ENCODE measurements around the gene RASA3. TPM values are rescaled to one million over a fixed set of nuclear protein-coding genes. Genes with fewer than 3 reads are reported as not detected.

RASA3 gene
- total and polyA plus RNA-seq, 2 of the 4 experiments (the other 2 are of a cell fraction) = 21.0 to 31.4 TPM

DNA sequence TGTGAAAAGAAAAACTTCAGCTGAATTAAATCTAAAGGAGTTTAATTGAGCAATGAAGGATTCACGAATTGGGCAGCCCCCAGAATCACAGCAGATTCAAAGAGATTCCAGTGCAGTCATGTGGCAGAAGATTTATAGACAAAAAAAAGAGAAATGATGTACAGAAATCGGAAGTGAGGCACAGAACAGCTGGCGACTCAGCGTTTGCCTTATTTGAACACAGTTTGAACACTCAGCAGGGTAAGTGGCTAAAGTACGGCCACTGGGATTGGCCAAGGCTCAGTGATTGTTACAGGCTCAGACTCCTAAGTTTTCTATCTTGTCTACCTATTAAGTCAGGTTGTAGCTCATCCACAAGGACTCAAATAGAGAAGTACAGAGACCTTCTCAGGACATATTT lies 35.0 kb upstream of the RASA3 start:
- WGBS, 2 experiments (ENCODE audit: extremely low coverage in 2 of 2, insufficient read length in 1 of 2) = 80% methylated on average over 1 of the region's 5 CpGs; no CpG with 5 or more reads in 1 of the 2 experiments
- Histone ChIP-seq H2BK120ac (ENCODE audit: low read depth, low read length) (no peak overlapping the region), H4K91ac (ENCODE audit: insufficient read depth, low read depth, low read length) (no peak overlapping the region), H3K9me3 (ENCODE audit: control insufficient read depth, insufficient read depth, low read length) (no peaks in the 10 kb centered on the region), H2BK15ac (ENCODE audit: low read depth, low read length) (no peak overlapping the region), H3K9me1 (ENCODE audit: insufficient read depth, low read length) (no peaks in the 10 kb centered on the region), H3K27ac (ENCODE audit: insufficient read depth, low read length) (no peak overlapping the region), H3K56ac (ENCODE audit: extremely low read depth, insufficient read depth, low read length) (no peak overlapping the region), H3K79me1 (ENCODE audit: low read depth in 1 of 2, low read length in 2 of 2) (no peaks in the 10 kb centered on the region), H2AK9ac (replicated peaks; ENCODE audit: low read depth, low read length, poor library complexity) (no peak overlapping the region), H2BK20ac (ENCODE audit: low read depth, low read length) (no peak overlapping the region), H2AK5ac (ENCODE audit: low read depth, low read length) (no peak overlapping the region), H3K23ac (ENCODE audit: low read depth, low read length) (no peak overlapping the region), H3K36me3 (ENCODE audit: control insufficient read depth, insufficient read depth, low read length) (no peaks in the 10 kb centered on the region), H2AFZ (replicated peaks; ENCODE audit: low read length, poor library complexity) (no peak overlapping the region), H4K20me1 (ENCODE audit: insufficient read depth, low read length) (no peaks in the 10 kb centered on the region), H3K9ac (ENCODE audit: low read depth, low read length) (no peak overlapping the region), H3K4ac (ENCODE audit: low read depth, low read length) (no peak overlapping the region), H2BK5ac (ENCODE audit: low read depth, low read length, poor library complexity, severe bottlenecking) (no peak overlapping the region), H4K5ac (ENCODE audit: low read depth, low read length) (no peak overlapping the region), H3K4me2 (ENCODE audit: low read depth, low read length) (no peak overlapping the region), H3K27me3 (ENCODE audit: control insufficient read depth, insufficient read depth, low read length) (peaks cover 35% of the 10 kb centered on the region), H3K18ac (ENCODE audit: low read depth, low read length) (no peak overlapping the region), H3K4me1 (ENCODE audit: control insufficient read depth, insufficient read depth, low read length) (no peaks in the 10 kb centered on the region; the same call in 1 of the 2 replicates), H4K8ac (ENCODE audit: low read depth in 2 of 2, low read length in 2 of 2) (no peak overlapping the region), H3K4me3 (ENCODE audit: insufficient read depth, low read depth, low read length) (no peak overlapping the region), H3K14ac (replicated peaks; ENCODE audit: low read depth, low read length) (no peak overlapping the region)
- POLR2A ChIA-PET (ENCODE audit: unreplicated experiment) = no interaction called here
- in situ Hi-C loops (cut with MboI; ENCODE audit: low sequenced_read_pairs) = no loop called here
- intact Hi-C loops (cut with micrococcal nuclease) = no loop called here
- peak; percentile 38 for DNase-seq
- no TSS peak for BruUV-seq (replicated peaks)
- TF ChIP-seq MAFK (IDR thresholded peaks at IDR 0.05; ENCODE audit: low read depth, low read length) = no peak
- no peak for TF ChIP-seq NFE2L2 (IDR thresholded peaks at IDR 0.05; ENCODE audit: low read depth, low read length)
- TF ChIP-seq RFX5 (IDR thresholded peaks at IDR 0.05; ENCODE audit: low read depth, low read length) = no peak
- TF ChIP-seq CEBPB (IDR thresholded peaks at IDR 0.05; ENCODE audit: low read depth, low read length) = no peak
- TF ChIP-seq, protein P1, sequence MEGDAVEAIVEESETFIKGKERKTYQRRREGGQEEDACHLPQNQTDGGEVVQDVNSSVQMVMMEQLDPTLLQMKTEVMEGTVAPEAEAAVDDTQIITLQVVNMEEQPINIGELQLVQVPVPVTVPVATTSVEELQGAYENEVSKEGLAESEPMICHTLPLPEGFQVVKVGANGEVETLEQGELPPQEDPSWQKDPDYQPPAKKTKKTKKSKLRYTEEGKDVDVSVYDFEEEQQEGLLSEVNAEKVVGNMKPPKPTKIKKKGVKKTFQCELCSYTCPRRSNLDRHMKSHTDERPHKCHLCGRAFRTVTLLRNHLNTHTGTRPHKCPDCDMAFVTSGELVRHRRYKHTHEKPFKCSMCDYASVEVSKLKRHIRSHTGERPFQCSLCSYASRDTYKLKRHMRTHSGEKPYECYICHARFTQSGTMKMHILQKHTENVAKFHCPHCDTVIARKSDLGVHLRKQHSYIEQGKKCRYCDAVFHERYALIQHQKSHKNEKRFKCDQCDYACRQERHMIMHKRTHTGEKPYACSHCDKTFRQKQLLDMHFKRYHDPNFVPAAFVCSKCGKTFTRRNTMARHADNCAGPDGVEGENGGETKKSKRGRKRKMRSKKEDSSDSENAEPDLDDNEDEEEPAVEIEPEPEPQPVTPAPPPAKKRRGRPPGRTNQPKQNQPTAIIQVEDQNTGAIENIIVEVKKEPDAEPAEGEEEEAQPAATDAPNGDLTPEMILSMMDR (conservative IDR thresholded peaks at IDR 0.05; ENCODE audit: low read depth, low read length) = no peak
- no peak for TF ChIP-seq CHD1 (IDR thresholded peaks at IDR 0.05; ENCODE audit: low read depth, low read length)
- no peak for TF ChIP-seq POLR2A (IDR thresholded peaks at IDR 0.05; ENCODE audit: low read depth, low read length)
- no peak for TF ChIP-seq SMC3 (IDR thresholded peaks at IDR 0.05; ENCODE audit: low read depth, low read length)
- no peak for TF ChIP-seq RAD21 (IDR thresholded peaks at IDR 0.05; ENCODE audit: low read length)
- TF ChIP-seq, protein P2, sequence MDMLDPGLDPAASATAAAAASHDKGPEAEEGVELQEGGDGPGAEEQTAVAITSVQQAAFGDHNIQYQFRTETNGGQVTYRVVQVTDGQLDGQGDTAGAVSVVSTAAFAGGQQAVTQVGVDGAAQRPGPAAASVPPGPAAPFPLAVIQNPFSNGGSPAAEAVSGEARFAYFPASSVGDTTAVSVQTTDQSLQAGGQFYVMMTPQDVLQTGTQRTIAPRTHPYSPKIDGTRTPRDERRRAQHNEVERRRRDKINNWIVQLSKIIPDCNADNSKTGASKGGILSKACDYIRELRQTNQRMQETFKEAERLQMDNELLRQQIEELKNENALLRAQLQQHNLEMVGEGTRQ (IDR thresholded peaks at IDR 0.05; ENCODE audit: low read depth, low read length) = no peak
- no peak for TF ChIP-seq BHLHE40 (IDR thresholded peaks at IDR 0.05; ENCODE audit: low read depth, low read length)
- no peak for TF ChIP-seq RCOR1 (IDR thresholded peaks at IDR 0.05; ENCODE audit: insufficient replicate concordance, low read length)
- TF ChIP-seq FOS (IDR thresholded peaks at IDR 0.05; ENCODE audit: low read depth, low read length) = no peak
- TF ChIP-seq MAZ (IDR thresholded peaks at IDR 0.05; ENCODE audit: borderline replicate concordance, low read depth, low read length) = no peak
- TF ChIP-seq, protein P3, sequence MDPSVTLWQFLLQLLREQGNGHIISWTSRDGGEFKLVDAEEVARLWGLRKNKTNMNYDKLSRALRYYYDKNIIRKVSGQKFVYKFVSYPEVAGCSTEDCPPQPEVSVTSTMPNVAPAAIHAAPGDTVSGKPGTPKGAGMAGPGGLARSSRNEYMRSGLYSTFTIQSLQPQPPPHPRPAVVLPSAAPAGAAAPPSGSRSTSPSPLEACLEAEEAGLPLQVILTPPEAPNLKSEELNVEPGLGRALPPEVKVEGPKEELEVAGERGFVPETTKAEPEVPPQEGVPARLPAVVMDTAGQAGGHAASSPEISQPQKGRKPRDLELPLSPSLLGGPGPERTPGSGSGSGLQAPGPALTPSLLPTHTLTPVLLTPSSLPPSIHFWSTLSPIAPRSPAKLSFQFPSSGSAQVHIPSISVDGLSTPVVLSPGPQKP (IDR thresholded peaks at IDR 0.05; ENCODE audit: borderline replicate concordance, low read depth, low read length) = no peak
- TF ChIP-seq MXI1 (IDR thresholded peaks at IDR 0.05; ENCODE audit: borderline replicate concordance, low read depth, low read length) = no peak
- ATAC-seq (ENCODE audit: low read depth) = no peak
- CTCF ChIA-PET = interaction anchor here (0.6 to 0.7 kb wide), 2 partner anchors 14 to 19 kb away, joined by 3 read pairs; no protein-coding TSS in a partner anchor
- dilution Hi-C loops (cut with HindIII; ENCODE audit: low sequenced_read_pairs, unreplicated experiment) = no loop called here

Data from IMR-90 (cell line).